Thyroid gland (tissue), 4 donors: Measurements from ENCODE around the gene DNASE1L3. TPM values are rescaled to one million over a fixed set of nuclear protein-coding genes. Genes with fewer than 3 reads are reported as not detected.

ENCODE experiments used
- DNase-seq, 2 donors: peaks; one replicate each; pipeline ENCODE4 v3.0.0-alpha.2; 2019
- H3K27ac ChIP-seq, 3 donors: fragments of 200-600 bp; sonication (generic); 1 replicate in 2 of 3; 2 replicates in 1 of 3; pipeline ENCODE4 v1.5.1; 2016 to 2019; ENCODE audit warnings: mild to moderate bottlenecking in 1 of 3, moderate library complexity in 1 of 3
- H3K27me3 ChIP-seq: fragments of 200-600 bp; sonication (generic); one replicate; pipeline ENCODE4 v1.5.1; 2019
- H3K36me3 ChIP-seq, 2 donors: fragments of 200-600 bp; sonication (generic); one replicate each; pipeline ENCODE4 v1.5.1; 2016 to 2019
- H3K4me1 ChIP-seq, 2 donors: fragments of 200-600 bp; sonication (generic); one replicate each; pipeline ENCODE4 v1.5.1; 2017 to 2019
- H3K4me3 ChIP-seq, 3 donors: fragments of 200-600 bp; sonication (generic); replicated peaks in 1 of 3; 1 replicate in 2 of 3; 2 replicates in 1 of 3; pipeline ENCODE4 v1.5.1; 2016; ENCODE audit warnings: mild to moderate bottlenecking in 1 of 3
- H3K9me3 ChIP-seq: fragments of 200-600 bp; sonication (generic); one replicate; pipeline ENCODE4 v1.5.1; 2017
- POLR2A ChIP-seq, 2 donors: fragments of 450-650 bp; IDR thresholded peaks; one replicate each; pipeline ENCODE4 v1.6.1; 2017; ENCODE audit warnings: antibody characterized with exemption in 2 of 2, mild to moderate bottlenecking in 2 of 2, moderate library complexity in 1 of 2
- WGBS, 2 donors: methylation state at CpG; one replicate each; pipeline ENCODE4 v1.1.5; 2017; 5-methylcytosine and 5-hydroxymethylcytosine counted together
- intact Hi-C: fragments of 100-400 bp; cut with DNase I; formaldehyde crosslinking; loops from one replicate; pipeline ENCODE4 v1.15.1; 2023
- total RNA-seq, 4 donors: library from RNA; depleted of rRNA; stranded (reverse); fragments of >200 nt; gene quantifications; one replicate each; pipeline ENCODE4 v1.2.3, GENCODE V29; 2016
- TF ChIP-seq, protein P1 (sequence below), 6 experiments: fragments of 200-600 bp in 3 of 6; fragments of 450-650 bp in 3 of 6; sonication (generic) in 3 of 6; IDR thresholded peaks; one replicate each; pipeline ENCODE4 v1.5.1; 2016 to 2019; ENCODE audit warnings: antibody characterized with exemption in 6 of 6, mild to moderate bottlenecking in 2 of 6, inconsistent platforms in 1 of 6, moderate library complexity in 1 of 6

The DNASE1L3 gene
- total RNA-seq, 4 donors from 2014 or later, result 5.7 to 53.3 (median 14.1) TPM

DNA sequence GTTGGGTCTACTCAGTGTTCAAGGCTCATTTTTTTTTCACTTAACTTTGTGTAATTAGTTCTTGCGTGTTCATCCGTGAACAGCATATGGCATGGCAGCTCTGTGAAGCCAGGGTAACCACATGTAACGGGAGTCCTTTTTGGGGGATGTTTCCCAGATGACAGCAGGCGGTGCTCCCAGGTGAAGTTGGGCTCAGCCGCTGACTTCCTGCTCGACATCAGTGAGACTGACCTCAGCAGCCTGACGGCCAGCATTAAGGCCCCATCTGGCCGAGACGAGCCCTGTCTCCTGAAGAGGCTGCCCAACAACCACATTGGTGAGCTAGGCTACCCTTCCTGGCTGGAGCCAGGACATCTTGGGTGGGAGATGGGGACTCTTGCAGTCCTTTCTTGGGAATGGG lies 62.7 kb downstream of the DNASE1L3 start:
- 99% methylated on average over 9 of the region's 9 CpGs for WGBS, 2 donors
- peaks cover 58 to 62% of the 10 kb centered on the region in 2 donors for H3K36me3 ChIP-seq

DNA sequence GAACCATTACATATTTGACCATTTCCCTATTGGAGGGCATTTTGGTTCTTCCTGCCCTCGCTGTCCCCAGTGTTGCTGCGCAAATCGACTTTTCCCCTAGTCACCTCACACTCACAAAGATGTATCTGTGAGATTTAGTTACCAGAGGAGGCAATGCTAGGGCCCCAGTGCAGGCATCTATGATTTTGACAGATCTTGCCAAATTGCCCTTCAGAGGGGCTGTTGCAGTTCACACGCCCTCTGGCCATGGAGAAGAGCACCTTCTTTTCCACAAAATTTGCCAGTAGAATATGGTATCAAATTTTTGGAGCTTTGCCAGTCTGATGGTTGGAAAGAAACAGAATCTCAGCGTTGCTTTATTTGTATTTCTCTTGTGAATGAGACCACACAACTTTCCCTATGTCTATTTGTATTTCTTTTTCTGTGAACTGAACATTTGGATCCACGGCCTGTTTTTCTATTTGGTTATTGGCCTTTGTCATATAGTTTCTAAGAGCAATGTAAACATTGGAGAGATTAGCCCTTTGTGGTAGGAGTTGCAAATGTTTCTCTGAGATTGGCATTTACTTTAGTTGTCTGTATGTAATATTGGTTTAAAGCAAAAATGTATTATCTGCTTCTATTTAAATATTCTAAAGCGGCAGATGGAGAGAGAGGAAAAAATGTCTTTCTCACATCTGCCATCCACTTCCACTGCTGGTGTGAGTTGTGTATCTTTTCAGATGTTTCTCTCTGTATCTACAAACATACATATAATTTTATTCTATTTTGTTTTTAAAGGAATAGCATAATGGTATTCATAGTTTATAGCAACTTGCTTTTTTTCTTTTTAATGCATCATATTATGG lies 66.1 kb downstream of the DNASE1L3 start:
- whole genome bisulfite sequencing, 2 donors, result 85 to 86% methylated on average over 7 of the region's 7 CpGs
- peak overlapping the region in 2 of 3 donors; percentile 48 to 54 for H3K27ac ChIP-seq
- DNase-seq, result no peak
- H3K9me3 ChIP-seq, result no peaks in the 10 kb centered on the region
- intact Hi-C loops, result no loop called here
- TF ChIP-seq, protein P1, sequence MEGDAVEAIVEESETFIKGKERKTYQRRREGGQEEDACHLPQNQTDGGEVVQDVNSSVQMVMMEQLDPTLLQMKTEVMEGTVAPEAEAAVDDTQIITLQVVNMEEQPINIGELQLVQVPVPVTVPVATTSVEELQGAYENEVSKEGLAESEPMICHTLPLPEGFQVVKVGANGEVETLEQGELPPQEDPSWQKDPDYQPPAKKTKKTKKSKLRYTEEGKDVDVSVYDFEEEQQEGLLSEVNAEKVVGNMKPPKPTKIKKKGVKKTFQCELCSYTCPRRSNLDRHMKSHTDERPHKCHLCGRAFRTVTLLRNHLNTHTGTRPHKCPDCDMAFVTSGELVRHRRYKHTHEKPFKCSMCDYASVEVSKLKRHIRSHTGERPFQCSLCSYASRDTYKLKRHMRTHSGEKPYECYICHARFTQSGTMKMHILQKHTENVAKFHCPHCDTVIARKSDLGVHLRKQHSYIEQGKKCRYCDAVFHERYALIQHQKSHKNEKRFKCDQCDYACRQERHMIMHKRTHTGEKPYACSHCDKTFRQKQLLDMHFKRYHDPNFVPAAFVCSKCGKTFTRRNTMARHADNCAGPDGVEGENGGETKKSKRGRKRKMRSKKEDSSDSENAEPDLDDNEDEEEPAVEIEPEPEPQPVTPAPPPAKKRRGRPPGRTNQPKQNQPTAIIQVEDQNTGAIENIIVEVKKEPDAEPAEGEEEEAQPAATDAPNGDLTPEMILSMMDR (IDR thresholded peaks at IDR 0.05), result no peak
- TF ChIP-seq POLR2A (IDR thresholded peaks at IDR 0.05), result no peak
- H3K4me3 ChIP-seq, result no peak overlapping the region
- H3K27me3 ChIP-seq, result no peaks in the 10 kb centered on the region
- peaks cover 45 to 64% of the 10 kb centered on the region in 2 donors for H3K36me3 ChIP-seq
- H3K4me1 ChIP-seq, result peaks cover 10 to 12% of the 10 kb centered on the region in 2 donors

More for the DNA sequence above, 62.7 kb downstream of the DNASE1L3 start:
- Histone ChIP-seq H3K27ac (no peak overlapping the region), H3K9me3 (no peaks in the 10 kb centered on the region), H3K4me1 (peaks cover 10 to 12% of the 10 kb centered on the region in 2 donors), H3K4me3 (no peak overlapping the region), H3K27me3 (no peaks in the 10 kb centered on the region)
- no peak for DNase-seq
- intact Hi-C loops, result no loop called here
- no peak for TF ChIP-seq POLR2A (IDR thresholded peaks at IDR 0.05)
- TF ChIP-seq, protein P1 (IDR thresholded peaks at IDR 0.05), result no peak

DNA sequence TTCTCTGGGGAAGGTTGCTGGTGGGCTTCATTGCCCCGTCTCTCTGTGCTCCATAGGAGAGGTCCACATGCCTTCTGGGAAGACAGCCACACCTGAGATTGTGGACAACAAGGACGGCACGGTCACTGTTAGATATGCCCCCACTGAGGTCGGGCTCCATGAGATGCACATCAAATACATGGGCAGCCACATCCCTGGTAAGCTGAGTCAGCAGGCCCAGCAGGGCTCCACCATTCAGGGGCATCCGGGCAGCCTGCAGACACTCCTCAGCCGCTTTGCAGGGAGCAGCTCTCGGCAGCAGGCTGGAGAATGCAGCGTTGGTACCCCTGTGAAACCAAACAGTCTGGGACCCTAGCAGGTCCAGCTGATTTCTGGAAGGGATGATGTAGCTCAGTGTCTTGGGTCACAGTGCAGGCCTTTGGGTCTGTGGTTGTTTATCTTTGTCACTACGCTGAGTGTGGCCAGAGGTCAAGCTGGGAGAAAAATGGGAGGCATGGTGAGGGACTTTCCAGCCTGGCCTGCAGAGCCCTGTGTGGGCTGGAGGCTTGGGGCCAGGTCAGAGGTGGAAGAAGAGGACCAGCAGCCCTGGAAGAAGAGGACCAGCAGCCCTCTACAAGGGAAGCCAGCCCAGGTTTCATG lies 67.2 kb downstream of the DNASE1L3 start:
- intact Hi-C loops, result no loop called here
- Histone ChIP-seq H3K4me3 (no peak overlapping the region), H3K4me1 (peaks cover 10 to 12% of the 10 kb centered on the region in 2 donors), H3K9me3 (no peaks in the 10 kb centered on the region), H3K36me3 (peaks cover 44 to 62% of the 10 kb centered on the region in 2 donors), H3K27ac (peak overlapping the region; percentile 14 to 54 (median 48)), H3K27me3 (no peaks in the 10 kb centered on the region)
- no peak for TF ChIP-seq POLR2A (IDR thresholded peaks at IDR 0.05)
- TF ChIP-seq, protein P1 (IDR thresholded peaks at IDR 0.05), result no peak
- no peak for DNase-seq
- WGBS, 2 donors, result 87 to 89% methylated on average over 8 to 9 of the region's 9 CpGs

Other genes with a start within 250 kb of the DNASE1L3 start
- 100 to 1,000 TPM; 164 to 258 (median 242) TPM for gene FLNB, start 202.6 kb downstream of the DNASE1L3 start, total RNA-seq
- gene ABHD6, start 26.8 kb upstream of the DNASE1L3 start, total RNA-seq, result 10 to 100 TPM; 14.7 to 28.6 (median 18.0) TPM
- 10 to 100 TPM; 13.4 to 19.9 (median 15.7) TPM for gene RPP14, start 95.3 kb upstream of the DNASE1L3 start, total RNA-seq
- 10 to 100 TPM in 3 of 4 donors, 1 to 10 TPM in 1; 8.4 to 19.8 (median 18.6) TPM for gene HTD2, start 95.5 kb upstream of the DNASE1L3 start, total RNA-seq
- gene PXK, start 121.9 kb upstream of the DNASE1L3 start, total RNA-seq, result 100 to 1,000 TPM in 3 of 4 donors, 10 to 100 TPM in 1; 98.6 to 139 (median 123) TPM
- 100 to 1,000 TPM in 1 of 4 donors, 10 to 100 TPM in 3; 51.5 to 139 (median 77.0) TPM for gene PDHB, start 222.9 kb upstream of the DNASE1L3 start, total RNA-seq